ENCODE data around the gene TCHHL1.
"Not testable (repeated sequence)": the region's sequence is repeated elsewhere in the genome, so short reads cannot be mapped to it uniquely, and the experiment has no call there.

TCHHL1 gene

GRCh38 chr1:152086760-152087159, 2.1 kb downstream of the TCHHL1 start:
- no peak for DNase-seq (ENCODE audit: low read depth, low spot score)

DNA sequence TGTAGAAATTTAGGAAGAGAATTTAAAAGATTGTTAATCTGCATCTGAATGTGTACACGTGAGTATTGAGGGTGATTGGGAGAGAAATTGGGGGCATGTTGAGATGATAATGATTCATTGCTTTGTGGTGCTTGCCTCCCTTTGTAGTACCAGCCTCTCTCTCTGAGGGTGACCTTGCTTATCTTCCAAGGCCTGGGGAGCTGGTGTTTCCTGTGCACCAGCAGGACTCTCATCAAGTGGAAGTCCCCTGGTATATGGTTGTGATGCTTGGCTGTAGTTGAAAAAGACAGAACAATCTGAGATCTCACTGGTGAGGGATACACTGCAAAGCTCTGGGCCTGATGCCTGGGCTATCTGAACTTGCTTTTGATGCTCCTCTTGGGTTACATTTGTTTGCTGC, 4.0 kb downstream of the TCHHL1 start:
- no peak for DNase-seq (ENCODE audit: low read depth, low spot score)

GRCh38 chr1:152081026-152081425, 7.8 kb downstream of the TCHHL1 start:
- DNase-seq (ENCODE audit: low read depth, low spot score), result not testable (repeated sequence)

DNA sequence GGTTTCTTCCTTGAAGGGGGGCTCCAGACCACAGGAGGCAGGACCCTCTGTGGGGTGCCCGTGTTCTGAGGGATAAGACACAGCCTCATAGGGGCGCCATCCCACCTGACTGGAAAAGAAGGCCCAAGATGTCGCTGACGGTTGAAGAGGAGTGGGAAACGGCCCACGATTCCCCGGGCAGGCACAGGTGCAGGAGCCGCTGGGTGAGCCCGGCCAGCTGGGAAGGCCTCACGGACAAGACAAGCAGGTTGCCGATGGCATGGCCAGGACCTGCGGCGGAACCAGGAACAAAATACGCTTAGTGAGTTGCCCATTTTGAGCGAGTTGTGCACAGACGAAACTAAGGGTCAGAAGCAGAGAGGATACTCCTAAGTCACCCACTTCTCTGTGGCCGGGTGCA, 8.4 kb downstream of the TCHHL1 start:
- not testable (repeated sequence) for DNase-seq (ENCODE audit: low read depth, low spot score)

DNA sequence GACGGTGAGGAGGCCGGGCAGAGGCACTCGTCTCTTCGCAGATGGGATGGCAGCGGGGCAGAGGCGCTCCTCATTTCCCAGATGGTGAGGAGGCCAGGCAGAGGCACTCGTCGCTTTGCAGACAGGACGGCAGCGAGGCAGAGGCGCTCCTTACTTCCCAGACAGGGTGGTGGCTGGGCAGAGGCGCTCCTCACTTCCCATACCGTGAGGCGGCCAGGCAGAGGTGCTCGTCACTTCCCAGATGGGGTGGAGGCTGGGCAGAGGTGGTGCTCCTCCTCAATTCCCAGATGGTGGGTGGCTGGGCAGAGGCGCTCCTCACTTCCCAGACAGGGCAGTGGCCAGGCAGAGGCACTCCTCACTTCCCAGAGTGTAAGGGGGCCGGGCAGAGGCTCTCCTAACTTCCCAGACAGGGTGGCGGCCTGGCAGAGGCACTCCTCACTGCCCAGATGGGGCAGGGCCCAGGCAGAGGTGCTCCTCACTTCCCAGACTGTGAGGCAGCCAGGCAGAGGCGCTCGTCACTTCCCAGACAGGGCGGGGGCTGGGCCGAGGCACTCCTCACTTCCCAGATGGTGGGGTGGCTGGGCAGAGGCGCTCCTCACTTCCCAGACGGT, 9.9 kb downstream of the TCHHL1 start:
- DNase-seq (ENCODE audit: low read depth, low spot score), result no peak

DNA sequence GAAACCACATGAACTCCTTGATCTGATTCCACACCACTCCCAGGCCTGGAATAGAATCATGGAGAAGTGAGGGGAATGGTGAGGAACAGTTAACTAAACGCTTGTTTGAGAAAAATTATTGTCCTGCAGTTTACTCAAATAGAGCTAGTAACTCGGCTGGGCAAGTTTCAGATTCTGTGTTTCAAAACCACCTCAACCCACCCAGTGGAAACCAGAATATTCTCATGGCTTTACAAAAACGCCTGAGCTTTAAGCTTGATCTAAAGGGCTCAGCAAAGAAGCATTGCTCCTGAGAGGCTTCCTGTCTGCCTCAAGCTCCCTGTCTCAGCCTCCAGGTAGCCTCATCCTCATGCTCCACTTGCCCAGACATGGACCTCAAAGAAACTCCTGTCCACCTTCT, 16.6 kb downstream of the TCHHL1 start:
- DNase-seq (ENCODE audit: low read depth, low spot score), result no peak

DNA sequence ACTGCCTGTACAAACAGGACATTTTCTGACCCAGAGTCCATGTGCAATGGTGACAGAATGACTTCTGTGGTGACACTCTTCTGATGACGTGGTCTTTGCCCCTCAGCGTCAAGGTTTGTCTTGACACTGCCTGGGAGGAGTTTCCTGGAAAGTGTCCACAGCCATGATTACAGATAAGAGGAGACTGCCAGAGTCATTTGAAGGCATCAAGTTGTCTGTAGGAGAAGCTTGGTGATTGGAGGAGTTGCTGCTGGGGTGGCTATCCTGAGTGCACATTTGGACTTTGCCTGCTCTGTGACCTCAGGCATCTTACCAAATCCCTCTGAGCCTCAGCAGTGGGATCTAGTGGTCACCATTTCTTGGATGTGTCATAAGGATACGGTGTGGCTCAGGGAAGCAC, 17.7 kb downstream of the TCHHL1 start:
- DNase-seq (ENCODE audit: low read depth, low spot score), result no peak

DNA sequence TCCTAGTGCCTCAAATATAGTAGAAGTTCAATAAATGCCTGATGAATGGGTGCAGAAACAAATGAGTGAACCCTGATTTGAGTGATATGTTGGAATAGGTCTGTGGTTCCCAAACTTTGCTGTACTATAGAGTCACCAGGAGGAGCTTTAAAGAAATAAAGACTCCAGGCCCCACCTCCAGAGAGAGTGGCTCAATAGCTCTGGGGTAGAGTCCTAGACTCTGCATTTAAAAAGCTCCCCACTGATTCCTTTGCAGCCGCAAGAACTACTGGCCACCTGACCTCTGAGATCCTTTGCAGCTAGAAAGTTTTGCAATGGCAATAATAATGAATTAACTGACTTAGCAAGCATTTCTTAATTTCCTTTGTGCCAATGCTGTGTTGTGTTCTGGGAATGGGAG, 20.9 kb downstream of the TCHHL1 start:
- DNase-seq (ENCODE audit: low read depth, low spot score), result no peak

DNA sequence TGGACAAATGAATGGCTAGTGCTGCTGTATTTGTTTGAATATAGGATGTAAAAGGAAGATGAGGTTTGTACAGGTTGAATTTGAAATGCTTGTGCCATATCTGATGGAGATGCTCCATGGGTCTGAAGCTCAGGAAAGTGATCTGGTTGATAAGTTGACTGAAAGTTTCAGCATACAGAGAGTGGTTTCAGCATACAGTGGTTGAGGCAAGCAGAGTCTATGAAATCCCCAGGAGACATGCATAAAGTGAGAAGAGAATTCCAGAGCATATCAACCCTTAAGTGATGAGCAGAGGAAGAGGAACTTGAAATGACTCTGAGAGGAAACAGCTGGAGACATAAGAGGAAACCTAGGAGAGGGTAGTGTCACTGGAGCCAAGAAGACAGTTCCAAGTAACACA, 21.7 kb downstream of the TCHHL1 start:
- no peak for DNase-seq (ENCODE audit: low read depth, low spot score)

DNA sequence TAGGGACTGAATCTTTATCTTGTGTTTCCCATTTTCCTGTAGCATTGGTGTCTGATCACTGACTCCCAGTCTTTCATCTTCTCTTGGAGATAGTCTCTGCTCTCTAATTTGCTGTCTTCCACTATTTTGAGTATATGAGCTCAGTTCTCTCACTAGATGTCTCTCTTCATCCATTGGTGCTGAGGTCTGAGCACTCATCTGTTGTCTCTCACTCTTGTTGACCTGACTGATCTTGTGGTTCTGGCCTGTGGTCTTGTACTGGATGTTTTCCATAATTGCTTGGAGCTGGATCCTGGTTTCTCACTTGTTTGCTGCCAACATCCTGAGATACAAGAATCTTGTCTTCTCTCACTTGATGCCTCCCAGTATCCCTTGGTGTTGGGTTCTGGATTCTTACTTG, 26.9 kb downstream of the TCHHL1 start:
- no peak for DNase-seq (ENCODE audit: low read depth, low spot score)

GRCh38 chr1:152053375-152053774, 35.5 kb downstream of the TCHHL1 start:
- DNase-seq (ENCODE audit: low read depth, low spot score), result no peak

- peak; percentile 24 for DNase-seq (ENCODE audit: low read depth, low spot score)
Measured at GRCh38 chr1:152052606-152053005, 36.3 kb downstream of the TCHHL1 start.

- no peak for DNase-seq (ENCODE audit: low read depth, low spot score)
Measured at GRCh38 chr1:152050886-152051675, 37.8 kb downstream of the TCHHL1 start.

GRCh38 chr1:152049291-152050083, 39.4 kb downstream of the TCHHL1 start:
- DNase-seq (ENCODE audit: low read depth, low spot score), result no peak

DNA sequence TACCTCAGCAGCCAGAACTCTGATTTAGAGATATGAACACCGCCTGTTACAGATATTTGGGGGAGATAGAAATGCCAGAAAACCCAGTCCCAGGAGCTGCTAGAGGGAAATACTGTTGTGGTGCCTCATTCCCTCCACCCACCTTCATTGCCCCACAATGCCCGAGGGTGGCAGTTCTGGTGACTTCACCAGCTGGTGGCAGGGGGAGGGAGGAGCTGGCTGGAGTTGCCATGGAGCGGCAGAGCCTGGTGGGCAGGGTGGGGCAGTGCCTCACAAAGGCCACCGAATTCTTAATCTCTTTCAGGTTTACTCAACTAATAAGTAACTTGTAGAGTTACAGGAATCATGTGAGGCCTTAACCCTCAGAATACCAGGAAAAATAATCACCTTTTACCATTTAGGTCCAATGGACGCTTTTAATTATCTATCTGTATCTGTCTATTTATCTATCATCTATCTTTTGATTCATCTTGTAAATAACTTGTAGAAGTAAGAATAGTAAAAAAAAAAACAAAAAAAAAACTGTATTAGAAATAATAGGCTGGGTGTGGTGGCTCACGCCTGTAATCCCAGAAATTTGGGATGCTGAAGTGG, 40.4 kb downstream of the TCHHL1 start:
- no peak for DNase-seq (ENCODE audit: low read depth, low spot score)

- DNase-seq (ENCODE audit: low read depth, low spot score), result peak; percentile 87
Measured at GRCh38 chr1:152047730-152048415, 41.0 kb downstream of the TCHHL1 start.

DNA sequence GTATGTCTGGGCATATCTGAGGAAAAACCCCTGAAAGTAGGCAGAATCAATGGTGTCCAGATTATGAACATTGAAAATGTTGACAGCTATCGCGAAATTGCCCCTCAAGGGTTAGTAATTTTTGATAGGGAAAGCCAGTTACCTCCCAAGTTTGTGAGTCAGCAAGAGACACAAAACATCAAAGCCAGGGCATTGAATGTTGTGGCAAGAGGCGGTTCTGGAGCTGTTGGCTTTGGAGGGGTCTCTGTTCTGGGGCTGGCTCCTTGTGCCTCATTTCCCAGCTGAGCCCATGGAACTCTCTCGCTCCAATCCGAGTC, 41.5 kb downstream of the TCHHL1 start:
- no peak for DNase-seq (ENCODE audit: low read depth, low spot score)

GRCh38 chr1:152044386-152044785, 44.5 kb downstream of the TCHHL1 start:
- DNase-seq (ENCODE audit: low read depth, low spot score), result no peak

GRCh38 chr1:152043870-152044269, 45.0 kb downstream of the TCHHL1 start:
- DNase-seq (ENCODE audit: low read depth, low spot score), result no peak

GRCh38 chr1:152042030-152042429, 46.8 kb downstream of the TCHHL1 start:
- DNase-seq (ENCODE audit: low read depth, low spot score), result no peak

GRCh38 chr1:152039886-152040285, 49.0 kb downstream of the TCHHL1 start:
- no peak for DNase-seq (ENCODE audit: low read depth, low spot score)

GRCh38 chr1:152039461-152039860, 49.4 kb downstream of the TCHHL1 start:
- no peak for DNase-seq (ENCODE audit: low read depth, low spot score)
